Measurements from ENCODE around the gene CHST4.
"Not testable (repeated sequence)": the region's sequence is repeated elsewhere in the genome, so short reads cannot be mapped to it uniquely, and the experiment has no call there.

GRCh38 chr16:71504051-71504450, 22.2 kb upstream of the CHST4 start:
- not testable (repeated sequence) for TF ChIP-seq EZH2phosphoT487 (IDR thresholded peaks at IDR 0.05; ENCODE audit: borderline replicate concordance, low read length); CTCF (conservative IDR thresholded peaks at IDR 0.05; ENCODE audit: low read depth, low read length)

Data from PC-3 (cell line).